GM18507 (cell line): ENCODE results near the gene ZCCHC14.
A peak's percentile ranks its signal among the peaks of the same experiment; 100 is the strongest.
"Not testable (repeated sequence)": the region's sequence is repeated elsewhere in the genome, so short reads cannot be mapped to it uniquely, and the experiment has no call there.

Source experiments
- DNase-seq: peaks from one replicate; pipeline ENCODE4 v3.0.0; 2011; ENCODE audit warnings: low read depth; ENCODE audit not compliant: insufficient read length; ENCODE audit errors: extremely low spot score
- FAIRE-seq: peaks from 2 replicates; lab custom pipeline; 2011; peaks lifted over from hg19 to GRCh38; lab: Jason Lieb, UNC

The ZCCHC14 gene

DNA sequence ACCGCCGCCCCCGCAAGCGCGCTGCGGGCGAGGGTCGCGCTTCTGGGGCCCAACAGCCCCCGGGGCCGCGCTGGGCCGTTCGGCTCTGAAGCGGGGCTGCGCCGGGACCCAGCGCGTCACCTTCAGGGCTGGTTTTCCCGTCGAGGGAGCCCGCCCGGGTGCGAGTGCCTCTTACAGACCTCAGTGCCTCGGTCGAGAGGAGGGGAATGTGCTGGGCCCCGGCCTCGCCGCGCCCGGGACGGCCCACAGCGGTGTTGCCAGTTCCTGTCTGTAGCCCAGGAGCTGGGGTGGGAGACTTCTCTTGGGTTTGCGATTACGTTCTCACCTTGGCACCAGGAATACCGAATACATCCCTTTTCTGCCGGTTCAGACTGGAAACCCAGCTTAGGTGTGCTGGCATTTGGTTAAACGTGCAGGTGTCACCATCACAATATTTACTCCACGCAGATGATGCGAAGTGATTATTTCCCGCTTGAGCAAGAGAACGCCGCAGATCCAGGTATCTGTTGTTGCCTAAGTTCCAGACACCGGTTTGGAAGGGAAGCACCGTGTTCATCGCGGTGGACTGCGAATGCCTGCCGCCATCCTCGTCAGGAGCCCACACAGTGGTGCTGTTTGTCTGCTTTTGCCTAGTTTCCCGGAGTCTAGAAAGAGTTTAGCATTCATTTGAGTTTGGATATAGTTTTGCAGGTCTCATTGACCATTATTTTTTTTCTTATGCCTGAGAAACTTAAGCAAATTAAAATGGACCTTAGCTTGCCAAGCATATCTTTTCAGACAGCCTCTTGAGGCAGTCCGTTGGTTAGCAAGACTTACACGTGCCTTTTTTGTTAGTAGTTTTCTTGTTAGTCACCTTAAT lies 99.8 kb downstream of the ZCCHC14 start:
- FAIRE-seq, result no peak
- no peak for DNase-seq

GRCh38 chr16:87391950-87392820 lies 100.6 kb downstream of the ZCCHC14 start, which contains the start of gene MAP1LC3B:
Gene MAP1LC3B, plus strand, starts transcription at chr16:87392336. Its CDS starts 92 bp downstream, at chr16:87392428.
- FAIRE-seq, result peak; percentile 69

GRCh38 chr16:87391324-87391949 lies 101.4 kb downstream of the ZCCHC14 start:
- no peak for FAIRE-seq
- no peak for DNase-seq

More at GRCh38 chr16:87391950-87392820, 100.6 kb downstream of the ZCCHC14 start, which contains the start of gene MAP1LC3B:
- peak; percentile 90 for DNase-seq

DNA sequence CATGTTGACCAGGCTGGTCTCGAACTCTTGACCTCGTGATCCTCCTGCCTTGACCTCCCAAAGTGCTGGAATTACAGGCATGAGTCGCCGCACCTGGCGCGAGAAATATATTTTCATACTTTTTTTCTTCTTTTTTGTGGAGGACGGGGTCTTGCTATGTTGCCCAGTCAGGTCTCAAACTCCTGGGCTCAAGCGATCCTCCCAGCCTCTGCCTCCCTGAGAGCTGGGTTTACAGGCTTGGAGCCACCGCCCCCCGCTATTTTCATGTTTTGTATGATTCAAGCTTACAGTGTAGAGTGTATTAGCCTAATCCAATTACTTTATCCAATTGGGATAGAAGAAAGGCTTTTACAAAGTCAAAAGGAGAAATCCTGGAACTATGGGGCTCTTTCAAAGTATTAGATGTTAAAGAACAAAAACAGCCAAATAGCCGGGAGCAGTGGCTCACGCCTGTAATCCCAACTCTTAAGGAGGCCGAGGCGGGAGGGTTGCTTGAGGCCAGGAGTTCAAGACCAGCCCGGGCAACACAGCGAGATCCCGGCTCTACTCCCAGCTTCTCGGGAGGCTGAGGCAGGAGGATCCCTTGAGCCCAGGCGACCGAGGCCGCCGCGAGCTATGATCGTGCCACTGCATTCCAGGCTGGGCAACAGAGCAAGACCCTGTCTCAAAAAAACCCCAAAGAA lies 102.0 kb downstream of the ZCCHC14 start:
- FAIRE-seq (no peak), DNase-seq (no peak)

GRCh38 chr16:87389914-87390313 lies 102.9 kb downstream of the ZCCHC14 start:
- not testable (repeated sequence) for DNase-seq, FAIRE-seq

- DNase-seq, result no peak
- FAIRE-seq, result no peak
Measured at GRCh38 chr16:87389245-87389644, 103.6 kb downstream of the ZCCHC14 start.

- FAIRE-seq, result no peak
Measured at GRCh38 chr16:87388818-87389134, 104.0 kb downstream of the ZCCHC14 start.

DNA sequence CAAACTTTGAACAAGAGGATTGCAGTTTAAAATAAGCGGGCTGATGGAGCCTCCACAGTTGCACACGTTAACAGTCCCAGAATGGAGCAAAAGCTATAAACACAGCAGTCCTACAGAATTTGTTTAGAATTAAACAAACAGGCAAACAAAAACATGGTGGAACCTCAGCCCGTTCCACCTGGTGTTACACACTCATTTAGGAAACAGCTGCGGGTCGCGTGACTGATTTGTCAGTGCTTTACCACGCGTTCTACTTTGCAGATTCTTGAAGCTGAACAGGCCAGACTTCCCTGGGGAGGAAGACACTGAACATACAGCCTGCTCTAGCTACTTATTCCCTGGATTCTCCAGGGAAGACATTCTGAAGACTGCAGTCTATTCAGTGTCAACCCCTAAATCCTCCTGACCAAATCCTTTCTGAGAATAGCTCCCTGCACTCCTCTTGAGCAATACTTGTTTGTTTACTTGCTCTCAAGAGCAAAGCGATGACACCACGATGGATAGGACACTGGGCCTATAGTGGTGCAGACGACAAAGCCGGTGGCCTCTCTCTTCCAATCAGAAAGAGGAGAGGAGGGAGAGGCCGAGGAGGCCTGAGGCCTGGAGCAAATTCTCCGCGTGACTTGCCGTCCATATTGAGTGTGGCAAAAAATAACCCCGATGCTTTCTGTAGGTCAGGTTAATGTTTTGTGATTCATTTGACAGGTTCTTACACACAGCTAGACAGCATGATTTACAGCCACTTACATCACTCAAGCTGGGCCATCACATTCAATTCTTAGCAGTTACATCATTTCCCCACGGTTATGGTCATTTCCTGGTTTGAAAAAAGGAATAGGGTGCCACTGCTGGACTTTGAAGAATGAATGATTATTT lies 104.6 kb downstream of the ZCCHC14 start:
- peak; percentile 97 for FAIRE-seq
- DNase-seq, result peak; percentile 71

More at GRCh38 chr16:87388818-87389134, 104.0 kb downstream of the ZCCHC14 start:
- DNase-seq, result no peak

- not testable (repeated sequence) for DNase-seq, FAIRE-seq
Measured at GRCh38 chr16:87384875-87385167, 108.0 kb downstream of the ZCCHC14 start.

- DNase-seq, result no peak
- FAIRE-seq, result no peak
Measured at GRCh38 chr16:87384162-87384874, 108.5 kb downstream of the ZCCHC14 start.

GRCh38 chr16:87383505-87384161 lies 109.2 kb downstream of the ZCCHC14 start, which contains the start of gene FBXO31:
Gene FBXO31, minus strand, starts transcription at chr16:87383776. Its CDS starts 32 bp downstream, at chr16:87383744.
- peak; percentile 50 for DNase-seq
- FAIRE-seq, result peak; percentile 84

GRCh38 chr16:87382023-87382785 lies 110.6 kb downstream of the ZCCHC14 start:
- FAIRE-seq (no peak), DNase-seq (no peak)

- FAIRE-seq (peak; percentile 67), DNase-seq (no peak)
Measured at GRCh38 chr16:87380881-87381280, 111.9 kb downstream of the ZCCHC14 start.

GRCh38 chr16:87380403-87380802 lies 112.4 kb downstream of the ZCCHC14 start:
- FAIRE-seq, result no peak
- DNase-seq, result no peak

- not testable (repeated sequence) for FAIRE-seq
Measured at GRCh38 chr16:87379312-87379752, 113.5 kb downstream of the ZCCHC14 start.

DNA sequence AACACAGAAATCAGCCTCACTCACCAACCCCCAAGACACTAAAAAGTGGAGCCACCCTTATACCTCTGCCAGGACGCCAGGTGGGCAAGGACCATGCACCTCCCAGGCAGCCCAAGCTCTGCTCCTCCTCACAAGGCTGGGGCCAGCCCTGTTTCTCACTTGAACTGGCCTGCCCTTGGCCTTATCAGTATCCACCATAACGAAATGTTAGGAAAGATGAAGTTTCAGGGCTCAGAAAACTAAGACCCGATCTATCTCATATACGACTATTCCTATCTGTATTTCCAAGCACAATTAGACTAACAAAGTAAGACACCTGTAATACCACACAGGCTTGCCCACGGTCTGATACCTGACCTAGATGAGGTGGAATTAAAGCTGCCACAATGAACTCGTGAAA lies 116.2 kb downstream of the ZCCHC14 start:
- DNase-seq (no peak), FAIRE-seq (no peak)

More at GRCh38 chr16:87379312-87379752, 113.5 kb downstream of the ZCCHC14 start:
- DNase-seq, result not testable (repeated sequence)
